GM19239 (cell line): Measurements from ENCODE around the gene GNPTG.

Experiments used
- DNase-seq: peaks from one replicate; pipeline ENCODE4 v3.0.0; 2011; ENCODE audit warnings: low spot score; ENCODE audit not compliant: insufficient read length
- FAIRE-seq: peaks from 2 replicates; lab custom pipeline; 2011; peaks lifted over from hg19 to GRCh38; lab: Jason Lieb, UNC

Gene GNPTG

GRCh38 chr16:1332618-1333148 is 19.0 kb upstream of the GNPTG start:
- FAIRE-seq = no peak
- no peak for DNase-seq

- DNase-seq = no peak
- no peak for FAIRE-seq
Observed at GRCh38 chr16:1333149-1333812, 18.4 kb upstream of the GNPTG start, which contains the start of gene BAIAP3. TSS of gene BAIAP3 (plus strand) at chr16:1333645. CDS start at chr16:1338550, 4,905 bp downstream.

GRCh38 chr16:1333854-1334700 is 17.7 kb upstream of the GNPTG start:
- DNase-seq = no peak
- no peak for FAIRE-seq

- DNase-seq = no peak
- no peak for FAIRE-seq
Observed at GRCh38 chr16:1334739-1335138, 17.0 kb upstream of the GNPTG start.

- no peak for FAIRE-seq
- no peak for DNase-seq
Observed at GRCh38 chr16:1335211-1335971, 16.3 kb upstream of the GNPTG start.

- no peak for FAIRE-seq
Observed at GRCh38 chr16:1335996-1336395, 15.7 kb upstream of the GNPTG start.

GRCh38 chr16:1336619-1337018 is 15.1 kb upstream of the GNPTG start:
- FAIRE-seq (no peak), DNase-seq (no peak)

More at GRCh38 chr16:1335996-1336395, 15.7 kb upstream of the GNPTG start:
- no peak for DNase-seq

- no peak for DNase-seq
- no peak for FAIRE-seq
Observed at GRCh38 chr16:1337486-1337885, 14.2 kb upstream of the GNPTG start.

GRCh38 chr16:1338119-1338730 is 13.5 kb upstream of the GNPTG start:
- DNase-seq (no peak), FAIRE-seq (no peak)

- no peak for FAIRE-seq
- no peak for DNase-seq
Observed at GRCh38 chr16:1338855-1339675, 12.7 kb upstream of the GNPTG start.

GRCh38 chr16:1340730-1341494 is 10.8 kb upstream of the GNPTG start:
- DNase-seq = no peak
- FAIRE-seq = no peak

- FAIRE-seq (no peak), DNase-seq (no peak)
Observed at GRCh38 chr16:1341495-1342420, 10.0 kb upstream of the GNPTG start.

- FAIRE-seq (peak; percentile 99), DNase-seq (peak; percentile 100)
Observed at GRCh38 chr16:1342526-1343427, 9.0 kb upstream of the GNPTG start.

GRCh38 chr16:1343428-1344242 is 8.1 kb upstream of the GNPTG start:
- FAIRE-seq (no peak), DNase-seq (no peak)

GRCh38 chr16:1344499-1344898 is 7.2 kb upstream of the GNPTG start:
- no peak for FAIRE-seq
- DNase-seq = no peak

- FAIRE-seq = no peak
- DNase-seq = no peak
Observed at GRCh38 chr16:1345087-1345486, 6.6 kb upstream of the GNPTG start.
